ENCODE measurements around the gene LCNL1.
"Not testable (repeated sequence)": the region's sequence is repeated elsewhere in the genome, so short reads cannot be mapped to it uniquely, and the experiment has no call there.

LCNL1 gene

GRCh38 chr9:137023157-137023556, 40.4 kb downstream of the LCNL1 start:
- DNase-seq (ENCODE audit: low read depth in 2 of 2) = no peak

DNA sequence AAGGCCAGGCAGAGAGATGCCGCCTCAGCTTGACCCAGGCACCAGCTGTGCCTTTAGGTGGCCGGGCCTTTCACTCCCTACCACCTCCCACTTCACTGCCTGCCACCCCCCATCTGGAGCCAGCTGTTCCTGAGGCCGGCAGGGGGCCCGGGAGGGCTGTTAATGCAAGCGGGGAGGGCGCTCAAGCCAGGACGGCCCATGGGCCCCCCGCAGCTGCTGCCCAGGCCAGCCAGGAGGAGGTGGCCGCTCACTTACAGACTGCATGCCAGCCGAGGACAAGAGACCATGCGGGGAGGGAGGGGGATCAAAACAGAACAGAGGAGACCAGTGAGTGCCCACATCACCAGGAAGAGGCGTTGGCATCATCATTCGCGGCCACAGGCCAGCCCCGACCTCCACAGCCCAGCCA, 40.8 kb downstream of the LCNL1 start:
- no peak for DNase-seq (ENCODE audit: low read depth in 2 of 2)

GRCh38 chr9:137025517-137025966, 42.7 kb downstream of the LCNL1 start:
- no peak for DNase-seq (ENCODE audit: low read depth in 2 of 2)

DNA sequence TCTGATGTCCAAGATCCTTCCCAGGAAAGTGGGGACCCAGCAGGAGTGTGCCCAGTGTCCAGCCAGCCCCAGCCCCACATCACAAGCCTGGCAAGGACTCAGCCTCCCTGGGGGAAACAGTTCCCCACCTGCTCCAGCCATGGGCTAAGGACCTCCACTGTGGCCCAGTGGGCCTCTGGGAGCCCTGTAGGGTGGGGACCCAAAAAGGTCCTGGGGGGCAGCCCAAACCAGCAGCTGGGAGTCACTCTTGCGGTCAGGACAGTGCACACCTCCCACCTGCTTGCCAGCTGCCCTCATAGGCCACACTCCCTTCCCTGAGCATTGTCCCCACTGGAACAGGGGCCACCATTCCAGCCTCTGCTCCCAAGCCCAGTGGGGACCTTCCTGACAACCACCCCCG, 43.6 kb downstream of the LCNL1 start:
- no peak for DNase-seq (ENCODE audit: low read depth in 2 of 2)

- DNase-seq (ENCODE audit: low read depth in 2 of 2) = no peak
These were observed 44.0 kb downstream of the LCNL1 start for GRCh38 chr9:137026828-137027227.

GRCh38 chr9:137027369-137028262, 44.8 kb downstream of the LCNL1 start, which contains the start of gene ABCA2:
ABCA2 (minus strand) TSS chr9:137028237; CDS start chr9:137028140, 97 bp downstream.
- no peak for DNase-seq (ENCODE audit: low read depth in 2 of 2)

DNA sequence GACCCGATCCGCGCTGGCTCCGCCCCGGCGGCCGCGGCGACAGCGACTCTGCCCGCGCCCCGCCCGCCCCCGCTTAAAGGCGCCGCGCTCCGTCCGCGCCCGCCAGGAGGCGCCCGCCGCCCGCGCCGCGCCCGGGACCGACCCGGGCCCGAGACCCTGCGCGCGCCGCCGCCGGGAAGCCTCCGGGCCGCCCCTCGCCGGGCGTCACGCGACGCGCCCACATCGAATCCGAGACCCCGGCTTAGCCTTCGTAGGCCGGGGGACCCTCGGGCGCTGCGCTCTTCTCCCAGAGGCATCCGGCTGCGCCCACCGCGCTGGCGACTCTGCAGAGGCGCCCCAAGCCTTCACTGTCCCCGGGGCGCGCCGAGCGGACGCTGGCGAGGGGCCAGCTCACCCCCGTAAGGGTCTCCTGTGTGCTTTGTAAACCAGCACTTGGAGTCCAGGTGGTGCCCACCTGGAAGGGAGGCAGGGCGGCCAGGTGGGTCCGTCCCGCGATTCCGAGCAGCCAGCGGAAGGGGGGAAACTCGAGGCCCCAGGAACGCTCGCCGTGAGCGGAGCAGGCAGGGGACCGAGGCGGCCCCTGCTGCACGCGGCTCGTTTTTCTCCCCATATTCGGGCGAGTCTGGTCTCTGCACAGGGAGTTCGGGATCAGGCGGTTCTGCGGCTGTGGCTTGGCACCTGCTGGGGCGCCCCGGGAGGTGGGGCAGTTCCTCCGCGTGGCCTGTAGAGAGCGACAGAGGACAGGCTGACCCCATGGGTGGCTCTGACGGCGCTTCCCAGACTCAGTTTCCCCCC, 45.7 kb downstream of the LCNL1 start:
- DNase-seq (ENCODE audit: low read depth in 2 of 2) = peak in 1 of 2 donors; percentile 48

- DNase-seq (ENCODE audit: low read depth in 2 of 2) = peak in 1 of 2 donors; percentile 76
These were observed 46.5 kb downstream of the LCNL1 start for GRCh38 chr9:137029058-137029936.

- DNase-seq (ENCODE audit: low read depth in 2 of 2) = no peak
These were observed 47.2 kb downstream of the LCNL1 start for GRCh38 chr9:137030006-137030405.

- peak in 1 of 2 donors; percentile 27 for DNase-seq (ENCODE audit: low read depth in 2 of 2)
These were observed 48.0 kb downstream of the LCNL1 start for GRCh38 chr9:137030538-137031527.

GRCh38 chr9:137031904-137032640, 49.3 kb downstream of the LCNL1 start, which contains the start of gene FUT7:
FUT7 (minus strand) TSS chr9:137032088; CDS start chr9:137031991, 97 bp downstream.
- DNase-seq (ENCODE audit: low read depth in 2 of 2) = peak in 1 of 2 donors; percentile 27

DNA sequence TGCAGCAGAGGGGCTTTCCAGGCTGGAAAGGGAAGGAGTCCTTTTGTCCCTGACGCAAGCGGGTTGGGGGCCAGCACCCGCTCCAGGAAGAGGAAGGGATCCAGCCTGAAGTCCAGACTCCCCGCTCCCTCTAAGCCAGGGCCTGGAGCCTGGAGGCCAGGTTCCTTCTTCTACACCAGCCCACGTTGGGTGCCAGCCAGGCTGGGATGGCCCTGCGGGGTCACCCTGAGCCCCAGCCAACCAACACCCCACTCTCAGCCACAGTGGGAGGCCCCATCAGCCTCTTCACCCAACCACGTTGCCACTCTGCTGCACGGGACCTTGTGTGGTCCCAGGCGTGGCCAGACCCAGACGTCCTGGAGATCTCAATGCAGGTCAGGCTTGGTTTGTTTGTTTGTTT, 50.1 kb downstream of the LCNL1 start:
- no peak for DNase-seq (ENCODE audit: low read depth in 2 of 2)

DNA sequence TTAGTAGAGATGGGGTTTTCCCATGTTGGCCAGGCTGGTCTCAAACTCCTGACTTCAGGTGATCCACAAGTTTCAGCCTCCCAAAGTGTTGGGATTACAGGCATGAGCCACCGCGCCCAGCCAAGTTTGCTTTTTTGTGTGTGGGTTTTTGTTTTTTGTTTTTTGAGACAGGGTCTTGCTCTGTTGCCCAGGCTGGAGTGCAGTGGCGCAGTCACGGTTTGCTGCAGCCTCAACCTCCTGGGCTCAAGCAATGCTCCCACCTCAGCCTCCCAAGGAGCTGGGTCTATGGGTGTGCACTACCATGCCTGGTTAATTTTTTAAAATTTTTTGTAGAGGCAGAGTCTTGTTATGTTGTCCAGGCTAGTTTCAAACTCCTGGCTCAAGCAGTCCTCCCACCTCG, 50.7 kb downstream of the LCNL1 start:
- not testable (repeated sequence) for DNase-seq (ENCODE audit: low read depth in 2 of 2)

DNA sequence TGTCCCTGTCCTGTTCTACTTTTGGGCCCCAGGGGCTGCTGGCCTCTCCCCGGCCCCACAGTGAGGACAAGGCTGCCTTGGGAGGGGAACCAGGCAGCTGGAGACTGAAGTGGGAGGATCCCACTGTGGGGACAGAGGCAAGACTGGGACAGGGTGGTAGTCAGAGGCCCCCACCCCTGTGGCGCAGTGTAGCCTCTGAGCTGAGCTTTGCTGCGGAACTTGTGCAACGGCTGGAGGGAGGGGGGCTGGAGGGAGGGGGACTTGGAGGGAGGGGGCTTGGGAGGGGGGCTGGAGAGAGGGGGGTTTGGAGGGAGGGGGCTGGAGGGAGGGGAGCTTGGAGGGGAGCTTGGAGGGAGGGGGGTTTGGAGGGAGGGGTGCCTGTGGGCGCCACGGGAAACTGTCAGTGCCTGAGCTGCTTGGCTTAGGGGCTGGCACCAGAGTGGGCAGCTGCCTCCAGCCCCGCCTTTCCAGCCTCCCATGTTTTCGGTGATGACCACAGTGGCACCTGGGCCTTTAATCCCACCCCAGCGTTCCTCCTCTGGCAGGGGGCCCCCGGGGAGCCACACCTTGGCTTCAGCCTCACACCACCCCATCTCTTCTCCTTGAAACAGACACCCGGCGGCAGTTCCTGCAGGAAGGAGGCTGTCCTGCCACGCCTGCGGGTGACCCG, 51.4 kb downstream of the LCNL1 start:
- no peak for DNase-seq (ENCODE audit: low read depth in 2 of 2)

DNA sequence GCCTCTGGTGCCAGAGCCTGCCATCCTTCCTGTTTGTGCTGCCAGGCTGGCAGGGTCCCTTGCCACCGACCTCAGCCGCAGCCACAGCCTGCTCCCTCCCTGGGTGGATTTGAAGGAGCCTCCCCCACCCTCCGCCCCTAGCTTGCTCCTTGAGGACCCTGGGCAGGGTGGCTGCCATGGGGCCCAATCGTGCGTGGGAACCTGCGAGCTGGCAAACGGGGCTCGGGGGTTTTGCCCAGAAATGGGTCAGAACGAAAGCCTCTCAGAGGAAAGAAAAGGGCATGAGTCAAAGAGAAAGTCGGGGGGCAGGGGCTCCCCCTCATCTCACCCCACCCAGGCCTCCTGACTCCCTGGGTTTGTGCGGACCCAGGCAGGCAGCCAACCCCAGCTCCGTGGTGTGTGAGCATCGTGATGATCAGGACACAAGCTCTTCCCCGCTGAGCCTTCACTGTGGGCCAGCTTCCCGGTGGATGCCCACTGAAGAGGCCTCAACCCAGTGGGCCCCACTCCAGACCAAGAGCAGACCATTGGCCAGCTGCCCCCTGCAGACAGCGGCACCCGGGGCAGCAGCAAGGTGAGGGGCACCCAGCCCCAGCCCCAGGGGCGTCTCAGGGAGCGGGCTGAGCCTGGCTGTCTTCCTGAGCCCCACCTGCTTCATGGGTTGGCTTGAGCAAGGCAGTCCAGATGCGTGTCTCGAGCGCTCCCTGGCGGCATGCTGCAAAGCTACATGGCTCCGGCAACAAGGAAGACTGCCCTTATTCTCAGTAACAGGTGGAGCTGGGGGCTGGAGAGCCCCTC, 52.1 kb downstream of the LCNL1 start:
- DNase-seq (ENCODE audit: low read depth in 2 of 2) = peak; percentile 82 to 83
